Neural crest cell (in vitro differentiated cells): ENCODE measurements around the gene PDX1. TPM values are rescaled to one million over a fixed set of nuclear protein-coding genes. Genes with fewer than 3 reads are reported as not detected.
"Not testable (repeated sequence)": the region's sequence is repeated elsewhere in the genome, so short reads cannot be mapped to it uniquely, and the experiment has no call there.

ENCODE experiments used
- DNase-seq: peaks from one replicate; pipeline ENCODE4 v3.0.0; 2021; ENCODE audit warnings: low read depth, mixed read lengths, low spot score
- H3K27ac Mint-ChIP-seq: one replicate; pipeline ENCODE4 v1.8.0; 2021; ENCODE audit warnings: mild to moderate bottlenecking, mixed read lengths; ENCODE audit not compliant: unreplicated experiment
- H3K27me3 Mint-ChIP-seq: 2 replicates; pipeline ENCODE4 v1.8.0; 2021; ENCODE audit warnings: low read depth, mild to moderate bottlenecking, mixed read lengths
- H3K36me3 Mint-ChIP-seq: 2 replicates; pipeline ENCODE4 v1.8.0; 2021; ENCODE audit warnings: low read depth, mild to moderate bottlenecking, mixed read lengths
- H3K4me1 Mint-ChIP-seq: 2 replicates; pipeline ENCODE4 v1.8.0; 2021; ENCODE audit warnings: mixed read lengths
- H3K4me3 Mint-ChIP-seq: one replicate; pipeline ENCODE4 v1.8.0; 2021; ENCODE audit warnings: mild to moderate bottlenecking, mixed read lengths
- H3K9me3 Mint-ChIP-seq: 2 replicates; pipeline ENCODE4 v1.8.0; 2021; ENCODE audit warnings: mixed read lengths
- total RNA-seq: library from RNA; stranded (reverse); gene quantifications from 2 replicates; pipeline ENCODE4 v1.2.1, GENCODE V29; 2021
- TF ChIP-seq, protein P1 (sequence below): fragments of 200-600 bp; sonication (generic); conservative IDR thresholded peaks from 2 replicates; pipeline ENCODE4 v1.5.0; 2021; ENCODE audit warnings: antibody characterized with exemption, mild to moderate bottlenecking

PDX1 gene
- total RNA-seq, 1 donor from 2014 or later, result not detected

GRCh38 chr13:27962128-27962841, 42.5 kb downstream of the PDX1 start:
- Mint-ChIP-seq H3K36me3 (no peaks in the 10 kb centered on the region), H3K27ac (no peak overlapping the region), H3K9me3 (no peaks in the 10 kb centered on the region), H3K4me1 (peaks cover 15% of the 10 kb centered on the region), H3K4me3 (no peak overlapping the region), H3K27me3 (peaks cover 99% of the 10 kb centered on the region)
- TF ChIP-seq, protein P1, sequence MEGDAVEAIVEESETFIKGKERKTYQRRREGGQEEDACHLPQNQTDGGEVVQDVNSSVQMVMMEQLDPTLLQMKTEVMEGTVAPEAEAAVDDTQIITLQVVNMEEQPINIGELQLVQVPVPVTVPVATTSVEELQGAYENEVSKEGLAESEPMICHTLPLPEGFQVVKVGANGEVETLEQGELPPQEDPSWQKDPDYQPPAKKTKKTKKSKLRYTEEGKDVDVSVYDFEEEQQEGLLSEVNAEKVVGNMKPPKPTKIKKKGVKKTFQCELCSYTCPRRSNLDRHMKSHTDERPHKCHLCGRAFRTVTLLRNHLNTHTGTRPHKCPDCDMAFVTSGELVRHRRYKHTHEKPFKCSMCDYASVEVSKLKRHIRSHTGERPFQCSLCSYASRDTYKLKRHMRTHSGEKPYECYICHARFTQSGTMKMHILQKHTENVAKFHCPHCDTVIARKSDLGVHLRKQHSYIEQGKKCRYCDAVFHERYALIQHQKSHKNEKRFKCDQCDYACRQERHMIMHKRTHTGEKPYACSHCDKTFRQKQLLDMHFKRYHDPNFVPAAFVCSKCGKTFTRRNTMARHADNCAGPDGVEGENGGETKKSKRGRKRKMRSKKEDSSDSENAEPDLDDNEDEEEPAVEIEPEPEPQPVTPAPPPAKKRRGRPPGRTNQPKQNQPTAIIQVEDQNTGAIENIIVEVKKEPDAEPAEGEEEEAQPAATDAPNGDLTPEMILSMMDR, result no peak
- DNase-seq, result no peak

DNA sequence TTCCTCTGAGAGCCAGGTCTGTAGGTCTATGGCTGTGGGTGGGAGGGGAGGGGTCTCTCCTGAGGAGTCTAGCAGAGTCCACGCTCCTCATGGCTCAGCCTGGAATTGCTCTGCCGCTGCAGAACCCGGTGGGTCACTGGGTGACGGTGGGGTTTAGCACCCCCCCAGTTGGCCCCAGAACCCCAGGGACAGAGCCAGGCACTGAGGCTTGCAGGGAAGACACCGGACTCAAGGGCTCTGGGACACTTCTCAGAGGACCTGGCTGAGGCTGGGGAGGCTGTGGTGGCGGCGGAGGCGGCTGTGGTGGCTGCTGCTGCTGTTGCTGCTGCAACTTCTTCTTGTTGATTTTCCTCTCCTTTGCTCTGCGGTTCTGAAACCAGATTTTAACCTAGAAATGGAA, 43.2 kb downstream of the PDX1 start:
- no peaks in the 10 kb centered on the region for H3K36me3 Mint-ChIP-seq
- peaks cover 99% of the 10 kb centered on the region for H3K27me3 Mint-ChIP-seq
- TF ChIP-seq, protein P1, result no peak
- H3K27ac Mint-ChIP-seq, result no peak overlapping the region
- peaks cover 22% of the 10 kb centered on the region for H3K4me1 Mint-ChIP-seq
- H3K9me3 Mint-ChIP-seq, result no peaks in the 10 kb centered on the region
- H3K4me3 Mint-ChIP-seq, result no peak overlapping the region
- DNase-seq, result no peak

DNA sequence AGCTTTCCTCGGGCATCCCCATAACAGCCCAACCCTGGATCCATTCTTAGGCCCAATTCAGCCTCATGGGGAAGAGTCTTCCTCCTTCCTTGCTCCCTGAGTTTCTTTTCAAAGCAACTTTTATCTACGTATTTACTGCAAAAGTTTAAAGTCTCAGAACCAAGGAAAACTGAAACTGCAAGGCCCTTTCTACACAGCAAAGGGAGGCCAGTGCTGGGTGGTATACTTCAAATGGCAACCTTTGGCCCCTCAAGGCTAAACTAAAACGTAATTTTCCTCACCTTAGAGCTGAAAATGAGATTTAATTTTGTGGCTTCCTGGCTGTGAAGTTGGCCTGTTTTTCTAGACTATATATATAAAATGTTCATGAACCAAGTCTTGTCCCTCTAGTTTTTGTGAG, 43.7 kb downstream of the PDX1 start:
- Mint-ChIP-seq H3K4me1 (peaks cover 23% of the 10 kb centered on the region), H3K27me3 (peaks cover 99% of the 10 kb centered on the region), H3K4me3 (peak overlapping the region; percentile 2), H3K27ac (no peak overlapping the region), H3K36me3 (no peaks in the 10 kb centered on the region), H3K9me3 (no peaks in the 10 kb centered on the region)
- DNase-seq, result no peak
- TF ChIP-seq, protein P1, result no peak

DNA sequence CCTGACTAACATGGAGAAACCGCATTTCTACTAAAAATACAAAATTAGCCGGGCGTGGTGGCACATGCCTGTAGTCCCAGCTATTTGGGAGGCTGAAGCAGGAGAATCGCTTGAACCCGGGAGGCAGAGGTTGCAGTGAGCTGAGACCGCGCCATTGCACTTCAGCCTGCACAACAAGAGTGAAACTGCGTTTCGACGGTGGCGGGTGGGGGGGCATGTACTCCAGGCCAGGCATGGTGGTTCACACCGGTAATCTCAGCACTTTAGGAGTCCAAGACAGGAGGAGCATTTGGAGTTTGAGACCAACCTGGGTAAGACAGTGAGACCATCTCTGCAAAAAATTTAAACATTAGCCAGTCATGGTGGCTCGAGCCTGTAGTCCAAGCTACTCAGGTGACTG, 44.4 kb downstream of the PDX1 start:
- peaks cover 99% of the 10 kb centered on the region for H3K27me3 Mint-ChIP-seq
- H3K9me3 Mint-ChIP-seq, H3K4me3 Mint-ChIP-seq, DNase-seq, H3K36me3 Mint-ChIP-seq, H3K27ac Mint-ChIP-seq: not testable (repeated sequence)
- H3K4me1 Mint-ChIP-seq, result peaks cover 25% of the 10 kb centered on the region

GRCh38 chr13:27964741-27965323, 45.0 kb downstream of the PDX1 start:
- Mint-ChIP-seq H3K9me3 (no peaks in the 10 kb centered on the region), H3K4me3 (no peak overlapping the region), H3K27me3 (peaks cover 99% of the 10 kb centered on the region), H3K4me1 (peaks cover 30% of the 10 kb centered on the region), H3K27ac (no peak overlapping the region), H3K36me3 (no peaks in the 10 kb centered on the region)
- TF ChIP-seq, protein P1, result no peak
- no peak for DNase-seq

GRCh38 chr13:27965343-27965739, 45.5 kb downstream of the PDX1 start:
- DNase-seq, result no peak
- Mint-ChIP-seq H3K27me3 (peaks cover 99% of the 10 kb centered on the region), H3K27ac (no peak overlapping the region), H3K4me1 (peaks cover 27% of the 10 kb centered on the region), H3K4me3 (no peak overlapping the region), H3K9me3 (no peaks in the 10 kb centered on the region), H3K36me3 (no peaks in the 10 kb centered on the region)
- TF ChIP-seq, protein P1, result no peak
